Activated CD4-positive, alpha-beta T cell treated with anti-CD3 and anti-CD28 coated beads for 36 hours (primary cell): ENCODE results near the gene RRP9. TPM values are rescaled to one million over a fixed set of nuclear protein-coding genes. Genes with fewer than 3 reads are reported as not detected.

Experiments used
- ATAC-seq: fragments of 200-7000 bp; cut with Tn5 transposase; one replicate; pipeline ENCODE4 v1.10.0; 2021; ENCODE audit warnings: mild to moderate bottlenecking, moderate library complexity
- CTCF ChIA-PET: fragments of 350-600 bp; sonication (Branson Sonifier 250); formaldehyde crosslinking; loops from one replicate; lab custom pipeline; 2021; ENCODE audit warnings: antibody characterized with exemption; lab: Charles Lee
- POLR2A ChIA-PET: fragments of 350-600 bp; sonication (Branson Sonifier 250); formaldehyde crosslinking; loops from one replicate; lab custom pipeline; 2021; ENCODE audit warnings: antibody characterized with exemption, inconsistent platforms; lab: Charles Lee
- DNase-seq: peaks from one replicate; pipeline ENCODE4 v3.0.0-alpha.2; 2020
- H3K27ac Mint-ChIP-seq: one replicate; pipeline ENCODE4 v1.8.0; 2021; ENCODE audit warnings: mixed read lengths
- H3K27me3 Mint-ChIP-seq: one replicate; pipeline ENCODE4 v1.8.0; 2021; ENCODE audit warnings: mixed read lengths
- H3K36me3 Mint-ChIP-seq: one replicate; pipeline ENCODE4 v1.8.0; 2021; ENCODE audit warnings: low read depth, mixed read lengths
- H3K4me1 Mint-ChIP-seq: one replicate; pipeline ENCODE4 v1.8.0; 2021; ENCODE audit warnings: mixed read lengths
- H3K4me3 Mint-ChIP-seq: one replicate; pipeline ENCODE4 v1.8.0; 2021; ENCODE audit warnings: mild to moderate bottlenecking, moderate library complexity, mixed read lengths
- H3K9me3 Mint-ChIP-seq: one replicate; pipeline ENCODE4 v1.8.0; 2021; ENCODE audit warnings: low read depth, mixed read lengths
- intact Hi-C, 2 experiments: fragments of 100-400 bp; cut with DNase I in 1 of 2; cut with micrococcal nuclease in 1 of 2; formaldehyde crosslinking; loops; one replicate each; pipeline versions ENCODE4 v1.14.2 to v1.15.1; 2022 to 2024; cut with DNase I, micrococcal nuclease
- total RNA-seq, 2 experiments: library from RNA; stranded (reverse); gene quantifications; one replicate each; pipeline ENCODE4 v1.2.3, GENCODE V29; 2021

RRP9 gene
- total RNA-seq, 2 experiments from 2014 or later, result 38.2 to 39.3 TPM

GRCh38 chr3:51955175-51955892 is 13.6 kb upstream of the RRP9 start, which contains the start of gene GPR62:
Gene GPR62 (plus strand): TSS chr3:51955381. CDS start chr3:51955653, 272 bp downstream.
- ATAC-seq, result no peak

GRCh38 chr3:51954713-51955112 is 13.0 kb upstream of the RRP9 start:
- Mint-ChIP-seq H3K36me3 (peaks cover 1% of the 10 kb centered on the region), H3K27ac (no peak overlapping the region), H3K4me3 (no peak overlapping the region), H3K4me1 (peaks cover 4% of the 10 kb centered on the region), H3K9me3 (no peaks in the 10 kb centered on the region), H3K27me3 (peaks cover 22% of the 10 kb centered on the region)
- ChIA-PET POLR2A (interaction anchor here (0.6 kb wide), 1 partner anchor 121 kb away, joined by 3 read pairs; no protein-coding TSS in a partner anchor), CTCF (interaction anchor here (0.5 to 1.5 kb wide), 5 partner anchors 9 to 198 kb away, joined by 3 to 5 read pairs (median 4); partner anchors contain the start of genes ABHD14B and PARP3)
- DNase-seq (no peak), ATAC-seq (no peak)
- intact Hi-C loops, result no loop called here

More at GRCh38 chr3:51955175-51955892, 13.6 kb upstream of the RRP9 start, which contains the start of gene GPR62:
- DNase-seq, result no peak
- peaks cover 22% of the 10 kb centered on the region for H3K27me3 Mint-ChIP-seq
- CTCF ChIA-PET, result interaction anchor here (1.0 to 1.5 kb wide), 3 partner anchors 10 to 19 kb away, joined by 4 to 5 read pairs (median 5); partner anchors contain the start of genes ABHD14B and PARP3
- peaks cover 4% of the 10 kb centered on the region for H3K4me1 Mint-ChIP-seq
- H3K4me3 Mint-ChIP-seq, result no peak within 1 kb of the TSS
- H3K27ac Mint-ChIP-seq, result no peak within 1 kb of the TSS
- intact Hi-C loops, result no loop called here
- H3K36me3 Mint-ChIP-seq, result peaks cover 1% of the 10 kb centered on the region
- POLR2A ChIA-PET, result no interaction called here
- no peaks in the 10 kb centered on the region for H3K9me3 Mint-ChIP-seq

GRCh38 chr3:51954105-51954504 is 12.4 kb upstream of the RRP9 start:
- Mint-ChIP-seq H3K9me3 (no peaks in the 10 kb centered on the region), H3K27me3 (peaks cover 22% of the 10 kb centered on the region), H3K4me1 (peaks cover 4% of the 10 kb centered on the region), H3K4me3 (no peak overlapping the region), H3K27ac (no peak overlapping the region), H3K36me3 (peaks cover 1% of the 10 kb centered on the region)
- intact Hi-C loops, result no loop called here
- ChIA-PET CTCF (interaction anchor here (1.0 to 1.5 kb wide), 4 partner anchors 9 to 20 kb away, joined by 3 to 5 read pairs (median 4); partner anchors contain the start of genes ABHD14B and PARP3), POLR2A (interaction anchor here (0.6 kb wide), 1 partner anchor 122 kb away, joined by 3 read pairs; no protein-coding TSS in a partner anchor)
- ATAC-seq, result no peak
- DNase-seq, result no peak

- H3K27ac Mint-ChIP-seq, result no peak overlapping the region
- intact Hi-C loops, result no loop called here
- H3K36me3 Mint-ChIP-seq, result peaks cover 1% of the 10 kb centered on the region
- H3K4me3 Mint-ChIP-seq, result no peak overlapping the region
- ChIA-PET POLR2A (interaction anchor here (0.6 kb wide), 1 partner anchor 79 kb away, joined by 4 read pairs; no protein-coding TSS in a partner anchor), CTCF (interaction anchor here (1.0 to 1.6 kb wide), 2 partner anchors 11 to 19 kb away, joined by 3 to 7 read pairs; no protein-coding TSS in a partner anchor)
- peaks cover 4% of the 10 kb centered on the region for H3K4me1 Mint-ChIP-seq
- ATAC-seq, result no peak
- no peaks in the 10 kb centered on the region for H3K9me3 Mint-ChIP-seq
- no peak for DNase-seq
- peaks cover 22% of the 10 kb centered on the region for H3K27me3 Mint-ChIP-seq
These were observed 11.7 kb upstream of the RRP9 start for GRCh38 chr3:51953445-51953844.

GRCh38 chr3:51950899-51951298 is 9.2 kb upstream of the RRP9 start:
- Mint-ChIP-seq H3K4me1 (no peaks in the 10 kb centered on the region), H3K27ac (no peak overlapping the region), H3K9me3 (no peaks in the 10 kb centered on the region), H3K4me3 (no peak overlapping the region), H3K36me3 (no peaks in the 10 kb centered on the region), H3K27me3 (peaks cover 20% of the 10 kb centered on the region)
- ChIA-PET POLR2A (no interaction called here), CTCF (interaction anchor here (1.2 kb wide), 1 partner anchor 24 kb away, joined by 3 read pairs; the partner anchor contains the start of gene ABHD14A)
- DNase-seq (no peak), ATAC-seq (no peak)
- intact Hi-C loops, result no loop called here

GRCh38 chr3:51949121-51949520 is 7.4 kb upstream of the RRP9 start:
- no peak for DNase-seq
- ChIA-PET POLR2A (no interaction called here), CTCF (no interaction called here)
- Mint-ChIP-seq H3K36me3 (no peaks in the 10 kb centered on the region), H3K4me3 (no peak overlapping the region), H3K9me3 (no peaks in the 10 kb centered on the region), H3K4me1 (no peaks in the 10 kb centered on the region), H3K27ac (no peak overlapping the region), H3K27me3 (peaks cover 9% of the 10 kb centered on the region)
- intact Hi-C loops, result loop anchor here in 1 of 2 experiments (10.0 kb wide), 1 partner anchor 1334 kb away; the partner anchor contains the start of genes CISH and MAPKAPK3
- no peak for ATAC-seq

GRCh38 chr3:51948016-51948580 is 6.4 kb upstream of the RRP9 start:
- ChIA-PET POLR2A (no interaction called here), CTCF (interaction anchor here (0.7 kb wide), 1 partner anchor 48 kb away, joined by 3 read pairs; the partner anchor contains the start of gene RPL29)
- Mint-ChIP-seq H3K27me3 (peaks cover 2% of the 10 kb centered on the region), H3K4me1 (peaks cover under 1% of the 10 kb centered on the region), H3K4me3 (no peak overlapping the region), H3K27ac (no peak overlapping the region), H3K36me3 (no peaks in the 10 kb centered on the region), H3K9me3 (no peaks in the 10 kb centered on the region)
- DNase-seq (no peak), ATAC-seq (no peak)
- intact Hi-C loops, result loop anchor here in 1 of 2 experiments (10.0 kb wide), 1 partner anchor 1333 kb away; the partner anchor contains the start of genes CISH and MAPKAPK3

GRCh38 chr3:51947215-51947900 is 5.7 kb upstream of the RRP9 start:
- CTCF ChIA-PET, result no interaction called here
- DNase-seq (no peak), ATAC-seq (no peak)
- peaks cover 6% of the 10 kb centered on the region for H3K4me1 Mint-ChIP-seq
- no peak overlapping the region for H3K4me3 Mint-ChIP-seq
- POLR2A ChIA-PET, result no interaction called here
- H3K27ac Mint-ChIP-seq, result no peak overlapping the region
- no peaks in the 10 kb centered on the region for H3K9me3 Mint-ChIP-seq
- intact Hi-C loops, result loop anchor here in 1 of 2 experiments (10.0 kb wide), 1 partner anchor 1333 kb away; the partner anchor contains the start of genes CISH and MAPKAPK3
- H3K36me3 Mint-ChIP-seq, result no peaks in the 10 kb centered on the region
- H3K27me3 Mint-ChIP-seq, result peaks cover 2% of the 10 kb centered on the region

GRCh38 chr3:51946796-51947195 is 5.1 kb upstream of the RRP9 start:
- intact Hi-C loops, result loop anchor here in 1 of 2 experiments (10.0 kb wide), 1 partner anchor 1332 kb away; the partner anchor contains the start of genes CISH and MAPKAPK3
- CTCF ChIA-PET, result no interaction called here
- no peaks in the 10 kb centered on the region for H3K36me3 Mint-ChIP-seq
- no peak for DNase-seq
- no peaks in the 10 kb centered on the region for H3K9me3 Mint-ChIP-seq
- H3K4me1 Mint-ChIP-seq, result peaks cover 6% of the 10 kb centered on the region
- ATAC-seq, result no peak
- no peak overlapping the region for H3K4me3 Mint-ChIP-seq
- POLR2A ChIA-PET, result no interaction called here
- no peak overlapping the region for H3K27ac Mint-ChIP-seq
- H3K27me3 Mint-ChIP-seq, result no peaks in the 10 kb centered on the region

- H3K27ac Mint-ChIP-seq, result no peak overlapping the region
- H3K27me3 Mint-ChIP-seq, result no peaks in the 10 kb centered on the region
- intact Hi-C loops, result loop anchor here in 1 of 2 experiments (10.0 kb wide), 1 partner anchor 1331 kb away; the partner anchor contains the start of genes CISH and MAPKAPK3
- H3K4me1 Mint-ChIP-seq, result peaks cover 6% of the 10 kb centered on the region
- CTCF ChIA-PET, result interaction anchor here (0.8 to 1.6 kb wide), 3 partner anchors 9 to 426 kb away, joined by 3 to 7 read pairs (median 4); partner anchors contain the start of genes ABHD14B and GPR62
- ATAC-seq, result no peak
- no peaks in the 10 kb centered on the region for H3K9me3 Mint-ChIP-seq
- POLR2A ChIA-PET, result no interaction called here
- DNase-seq, result no peak
- no peaks in the 10 kb centered on the region for H3K36me3 Mint-ChIP-seq
- no peak overlapping the region for H3K4me3 Mint-ChIP-seq
These were observed 4.4 kb upstream of the RRP9 start for GRCh38 chr3:51945926-51946705.
